ENCODE results near the gene TEX52.

Gene TEX52

DNA sequence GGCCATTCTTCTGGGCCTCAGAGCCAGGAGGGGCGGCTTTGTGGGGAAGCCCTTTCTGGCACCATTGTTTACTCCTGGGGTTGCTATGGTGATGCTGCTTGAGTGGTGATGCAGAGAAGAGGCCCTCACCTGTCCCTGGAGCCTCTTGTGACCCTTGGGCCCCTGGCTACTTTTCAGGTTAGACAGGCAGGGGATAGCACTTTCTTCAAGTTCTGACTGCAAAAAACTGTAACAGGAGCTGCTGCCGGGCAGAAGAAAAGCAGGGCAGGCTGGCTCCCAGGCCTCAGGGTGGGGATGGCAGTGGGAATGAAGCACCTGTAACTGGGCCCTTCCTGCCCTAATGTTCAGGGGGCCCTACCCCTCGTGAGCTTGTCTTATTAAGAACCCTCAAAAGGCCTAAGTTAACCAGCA lies at the start of gene TEX52:
TSS of gene TEX52 (minus strand) at position 19 of the 411 bp plus-strand sequence. CDS start at position 6, 13 bp downstream.
- DNase-seq (ENCODE audit: extremely low spot score, insufficient read length, low read depth) (no peak), FAIRE-seq (no peak)

DNA sequence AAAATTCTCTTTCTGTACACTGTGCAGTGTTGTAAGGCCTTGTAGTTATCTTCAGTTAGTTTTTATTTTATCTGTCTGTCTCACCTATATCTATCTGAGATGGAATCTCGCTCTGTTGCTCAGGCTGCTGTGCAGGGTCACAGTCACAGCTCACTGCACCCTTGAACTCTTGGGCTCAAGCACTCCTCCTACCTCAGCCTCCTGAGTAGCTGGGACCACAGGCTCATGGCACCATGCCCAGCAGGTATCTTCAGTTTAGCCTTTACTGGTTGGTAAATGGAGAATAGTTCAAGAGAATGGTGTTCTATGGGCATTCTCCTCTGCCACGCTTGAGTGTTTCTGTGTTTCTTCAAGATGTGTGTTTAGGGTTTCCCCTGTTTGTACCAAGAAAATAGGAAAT lies 47.4 kb upstream of the TEX52 start:
- FAIRE-seq (peak; percentile 31), DNase-seq (ENCODE audit: extremely low spot score, insufficient read length, low read depth) (no peak)

DNA sequence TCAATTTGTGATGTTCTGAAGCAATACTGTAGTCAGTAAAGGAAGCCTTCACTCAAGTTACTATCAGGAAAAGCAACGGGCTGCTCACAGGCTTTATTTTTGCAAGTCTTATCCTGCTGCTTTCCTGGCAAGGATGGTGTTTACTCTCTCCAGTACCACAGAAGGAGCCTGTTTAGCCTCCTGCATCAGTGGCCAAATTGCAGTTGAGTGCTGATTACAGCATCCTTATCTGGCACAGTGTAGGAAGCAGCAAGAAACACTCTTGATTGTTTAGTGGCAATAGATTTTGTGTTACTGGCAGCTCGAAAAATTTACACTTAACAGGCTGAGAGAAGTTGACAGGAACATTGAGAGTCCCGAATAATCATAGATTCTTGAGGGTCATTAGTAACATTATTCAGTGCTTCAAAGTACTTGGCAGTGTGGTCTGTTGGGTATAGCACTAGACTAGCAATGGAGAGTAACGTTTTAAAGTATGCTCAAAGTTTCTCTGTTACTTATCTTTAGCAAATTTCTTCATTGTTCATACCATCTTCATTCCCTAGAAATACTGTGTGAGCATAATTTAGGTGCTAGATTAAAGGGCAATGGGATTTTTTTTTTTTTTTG lies 45.5 kb upstream of the TEX52 start:
- DNase-seq (ENCODE audit: extremely low spot score, insufficient read length, low read depth): no peak
- FAIRE-seq: no peak

DNA sequence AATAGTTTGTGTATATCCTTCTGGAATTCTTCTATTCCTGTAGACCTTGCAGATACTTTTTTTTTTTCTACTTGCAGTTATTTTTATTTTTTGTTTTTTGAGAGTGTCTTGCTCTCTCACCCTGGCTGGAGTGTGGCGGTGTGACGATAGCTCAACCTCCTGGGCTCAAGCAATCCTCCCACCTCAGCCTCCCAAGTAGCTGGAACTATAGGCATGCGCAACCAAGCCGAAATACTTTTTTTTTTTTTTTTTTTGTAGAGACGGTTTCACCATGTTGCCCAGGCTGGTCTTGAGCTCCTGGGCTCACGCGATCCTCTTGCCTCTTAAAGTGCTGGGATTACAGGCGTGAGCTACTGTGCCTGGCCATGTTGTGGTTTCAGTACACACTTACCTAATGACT lies 43.8 kb upstream of the TEX52 start:
- no peak for FAIRE-seq
- DNase-seq (ENCODE audit: extremely low spot score, insufficient read length, low read depth): no peak

DNA sequence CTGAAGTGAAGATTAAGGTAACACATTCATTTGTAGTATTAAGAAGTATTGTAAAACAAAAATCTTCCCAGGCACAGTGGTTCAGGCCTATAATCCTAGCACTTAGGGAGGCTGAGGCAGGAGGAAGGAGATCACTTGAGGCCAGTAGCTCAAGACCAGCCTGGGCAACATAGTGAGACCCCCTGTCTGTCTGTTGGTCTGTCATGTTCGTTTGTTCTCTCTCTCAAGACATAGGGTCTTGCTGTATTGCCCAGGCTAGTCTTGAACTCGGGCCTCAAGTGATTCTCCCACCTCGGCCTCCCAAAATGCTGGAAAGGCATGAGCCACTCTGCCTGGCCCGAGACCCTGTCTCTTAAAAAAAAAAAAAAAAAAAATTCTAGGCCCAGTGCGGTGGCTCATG lies 40.6 kb upstream of the TEX52 start:
- FAIRE-seq: no peak
- no peak for DNase-seq (ENCODE audit: extremely low spot score, insufficient read length, low read depth)

DNA sequence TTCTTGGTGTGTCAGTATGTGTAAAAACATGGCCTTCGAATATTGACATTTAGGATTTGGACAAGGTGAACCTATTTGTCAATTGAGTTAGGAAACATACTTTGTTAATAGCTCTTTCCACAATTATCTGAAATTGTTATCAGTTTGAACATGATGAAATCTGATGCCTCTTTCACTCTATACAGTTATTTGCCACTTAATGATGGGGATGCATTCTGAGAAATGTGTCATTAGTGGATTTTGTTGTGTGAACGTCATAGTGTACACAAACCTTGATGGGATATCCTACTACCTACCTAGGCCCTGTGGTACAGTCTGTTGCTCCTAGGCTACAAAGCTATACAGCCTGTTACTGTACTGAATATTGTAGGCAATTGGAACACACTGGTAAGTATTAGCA lies 38.7 kb upstream of the TEX52 start:
- DNase-seq (ENCODE audit: extremely low spot score, insufficient read length, low read depth) (no peak), FAIRE-seq (no peak)

DNA sequence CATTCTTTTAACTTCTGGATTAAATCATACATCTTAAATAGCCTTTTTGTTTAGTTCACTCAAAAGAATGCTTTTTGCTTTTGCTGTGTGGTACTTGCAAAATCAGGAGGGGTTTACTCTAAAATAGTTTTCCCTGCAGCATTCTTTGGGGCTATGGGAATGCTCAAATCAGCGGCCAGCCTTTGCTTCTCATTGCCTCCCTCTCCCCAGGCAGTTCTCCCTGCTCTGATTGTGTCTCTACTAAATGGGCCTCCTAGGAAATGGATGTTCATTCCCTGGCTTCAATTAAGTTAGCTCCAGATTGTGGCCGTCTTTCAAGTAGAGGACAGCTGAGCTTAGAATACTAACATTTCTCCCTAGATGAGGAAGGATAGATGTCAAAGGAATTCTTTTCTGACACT lies 38.2 kb upstream of the TEX52 start:
- FAIRE-seq (no peak), DNase-seq (ENCODE audit: extremely low spot score, insufficient read length, low read depth) (no peak)

DNA sequence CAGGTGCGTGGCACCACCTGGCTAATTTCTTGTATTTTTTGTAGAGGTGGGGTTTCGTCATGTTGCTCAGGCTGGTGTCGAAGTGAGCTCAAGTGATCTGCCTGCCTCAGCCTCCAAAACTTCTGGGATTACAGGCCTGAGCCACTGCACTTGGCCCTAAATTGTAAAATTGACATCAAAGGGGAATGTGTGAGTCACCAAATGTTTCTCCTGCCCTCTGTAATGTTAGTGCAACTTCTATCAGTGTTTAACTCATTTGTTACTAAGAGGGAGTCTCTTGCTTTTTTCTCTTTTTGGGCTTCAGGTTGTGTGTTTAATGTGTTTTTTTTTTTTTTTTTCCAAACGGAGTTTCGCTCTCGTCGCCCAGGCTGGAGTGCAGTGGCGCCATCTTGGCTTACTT lies 36.2 kb upstream of the TEX52 start:
- DNase-seq (ENCODE audit: extremely low spot score, insufficient read length, low read depth): no peak
- no peak for FAIRE-seq

DNA sequence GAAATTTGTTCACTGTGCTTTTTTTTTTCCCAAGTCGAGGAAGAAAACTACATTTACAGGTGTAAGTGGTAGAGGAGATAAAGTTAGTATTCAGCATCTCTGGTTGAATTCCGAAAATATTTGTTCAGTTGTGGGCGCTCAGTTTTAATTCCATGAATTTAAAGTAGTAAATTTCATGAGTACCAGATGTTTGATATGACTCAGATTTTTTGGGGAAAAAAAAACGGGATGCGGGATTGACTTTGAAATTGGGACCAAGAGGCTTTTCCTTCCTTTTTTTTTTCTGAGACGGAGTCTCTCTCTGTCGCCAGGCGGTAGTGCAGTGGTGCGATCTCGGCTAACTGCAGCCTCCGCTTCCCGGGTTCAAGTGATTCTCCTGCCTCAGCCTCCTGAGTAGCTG lies 35.4 kb upstream of the TEX52 start:
- no peak for DNase-seq (ENCODE audit: extremely low spot score, insufficient read length, low read depth)
- no peak for FAIRE-seq

DNA sequence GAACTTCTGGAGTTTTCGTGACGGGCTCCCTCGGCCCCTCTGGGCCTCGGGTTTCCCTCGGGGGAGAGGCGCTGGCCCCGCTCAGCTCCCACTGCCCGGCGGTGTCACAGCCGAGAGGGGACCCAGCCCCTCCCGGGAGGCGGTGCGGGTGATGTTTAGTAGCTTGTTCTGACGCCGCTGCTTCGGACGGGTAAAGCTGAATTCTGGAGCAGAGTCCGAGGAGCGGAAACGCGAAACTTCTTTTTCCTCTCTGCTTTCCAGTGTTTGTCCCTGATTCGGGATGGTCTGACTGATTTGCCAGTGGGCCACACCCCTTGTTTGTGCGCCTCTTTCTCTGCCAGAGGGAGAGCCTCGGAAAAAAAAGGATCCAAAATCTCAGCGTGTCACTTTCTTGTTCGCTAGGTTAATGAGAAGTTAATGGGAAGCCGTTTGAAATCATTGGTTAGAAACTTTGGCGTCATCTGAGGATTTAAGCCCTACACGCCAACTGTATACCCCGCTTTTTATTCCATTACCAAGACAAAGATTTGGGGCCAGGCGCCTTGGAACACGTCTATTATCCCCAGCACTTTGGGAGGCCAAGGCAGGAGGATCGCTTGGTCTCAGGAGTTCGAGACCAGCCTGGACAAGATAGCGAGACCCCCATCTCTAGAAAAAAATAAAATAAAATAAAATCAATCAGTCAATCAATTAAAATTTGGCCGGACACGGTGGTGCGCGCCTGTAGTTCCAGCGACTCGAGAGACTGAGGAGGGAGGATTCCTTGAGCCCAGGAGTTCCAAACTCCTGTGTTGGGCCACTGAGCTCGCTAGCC lies 34.6 kb upstream of the TEX52 start:
- FAIRE-seq: no peak
- DNase-seq (ENCODE audit: extremely low spot score, insufficient read length, low read depth): no peak

DNA sequence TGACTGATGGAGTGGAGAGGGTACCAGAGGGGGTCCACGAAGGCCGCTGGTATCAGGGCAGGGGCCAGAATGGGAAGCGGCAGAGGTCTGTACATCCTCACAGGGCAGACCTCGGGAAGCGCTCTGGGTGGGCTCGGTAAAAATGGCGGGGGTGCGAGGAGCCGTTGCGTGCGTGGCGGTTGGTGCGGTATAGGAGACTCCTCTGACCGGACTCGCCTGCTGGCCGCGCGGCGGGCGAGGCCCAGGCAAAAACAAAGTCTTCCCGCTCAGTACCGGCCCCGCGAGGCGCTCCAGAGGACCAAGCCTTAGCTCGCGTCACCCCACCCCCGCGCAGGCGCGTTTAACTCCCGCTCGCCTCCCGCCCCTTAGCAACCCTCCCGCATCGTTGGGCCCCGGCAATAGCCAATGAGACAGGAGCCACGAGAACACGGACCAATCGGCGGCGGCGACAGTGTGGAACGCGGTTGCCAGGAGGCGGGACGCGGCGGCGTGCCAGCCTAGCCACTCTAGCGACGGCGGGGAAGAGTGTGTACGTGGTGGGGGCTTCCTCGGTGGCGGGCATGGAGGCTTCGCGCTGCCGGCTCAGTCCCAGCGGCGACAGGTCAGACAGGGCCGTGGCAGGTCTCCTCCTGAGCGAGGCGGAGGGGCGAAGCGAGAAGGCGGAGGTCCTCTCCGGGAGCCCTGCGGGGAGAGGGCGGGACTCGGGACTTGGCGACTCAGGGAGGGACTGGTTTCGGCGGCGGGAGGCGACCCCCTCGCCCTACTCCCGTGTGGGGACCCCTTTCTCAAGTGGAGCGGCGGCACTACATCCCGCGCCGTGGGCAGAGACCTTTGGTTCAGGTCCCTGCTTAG lies 33.8 kb upstream of the TEX52 start, which contains the start of gene TULP3:
TSS of gene TULP3 (plus strand) at position 504 of the 852 bp plus-strand sequence. CDS start at position 561, 57 bp downstream.
- FAIRE-seq (peak; percentile 97), DNase-seq (ENCODE audit: extremely low spot score, insufficient read length, low read depth) (peak; percentile 92)

DNA sequence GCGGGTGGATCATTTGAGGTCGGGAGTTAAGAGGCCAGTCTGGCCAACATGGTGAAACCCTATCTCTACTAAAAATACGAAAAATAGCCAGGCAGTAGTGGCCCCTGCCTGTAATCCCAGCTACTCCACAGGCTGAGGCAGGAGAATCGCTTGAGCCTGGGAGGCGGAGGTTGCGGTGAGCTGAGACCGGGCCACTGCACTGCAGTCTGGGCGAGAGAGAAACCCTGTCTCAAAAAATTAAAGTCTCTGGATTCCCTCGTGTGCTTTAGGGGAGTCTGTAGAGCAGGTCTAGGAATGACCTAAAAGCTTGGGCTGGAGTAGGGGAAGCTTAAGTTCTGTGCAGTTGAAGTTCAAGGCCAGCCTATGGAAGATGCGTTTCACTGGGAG lies 33.2 kb upstream of the TEX52 start:
- no peak for DNase-seq (ENCODE audit: extremely low spot score, insufficient read length, low read depth)
- FAIRE-seq: no peak

DNA sequence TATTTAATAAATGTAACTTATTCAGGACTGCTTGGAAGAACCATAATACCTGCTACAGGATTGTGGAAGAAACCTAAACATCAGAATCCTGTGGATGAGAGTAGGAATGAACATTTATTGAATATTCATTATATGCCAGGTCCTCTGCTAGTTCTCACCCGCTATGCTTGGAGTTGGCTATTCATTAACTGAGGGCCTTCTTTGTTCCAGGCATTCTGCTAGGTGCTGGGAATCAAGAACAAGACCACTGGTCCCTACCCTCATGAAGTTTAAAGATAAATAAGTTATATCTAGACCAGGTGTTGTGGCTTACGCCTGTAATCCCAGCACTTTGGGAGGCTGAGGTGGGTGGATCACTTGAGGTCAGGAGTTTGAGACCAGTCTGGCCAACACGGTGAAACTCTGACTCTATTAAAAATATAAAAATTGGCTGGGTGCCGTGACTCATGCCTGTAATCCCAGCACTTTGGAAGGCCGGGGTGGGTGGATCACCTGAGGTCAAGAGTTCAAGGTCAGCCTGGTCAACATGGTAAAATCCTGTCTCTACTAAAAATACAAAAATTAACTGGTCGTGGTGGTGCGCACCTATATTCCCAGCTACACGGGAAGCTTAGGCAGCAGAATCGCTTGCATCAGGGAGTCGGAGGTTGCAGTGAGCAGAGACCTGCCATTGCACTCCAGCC lies 30.1 kb upstream of the TEX52 start:
- no peak for DNase-seq (ENCODE audit: extremely low spot score, insufficient read length, low read depth)
- FAIRE-seq: no peak

DNA sequence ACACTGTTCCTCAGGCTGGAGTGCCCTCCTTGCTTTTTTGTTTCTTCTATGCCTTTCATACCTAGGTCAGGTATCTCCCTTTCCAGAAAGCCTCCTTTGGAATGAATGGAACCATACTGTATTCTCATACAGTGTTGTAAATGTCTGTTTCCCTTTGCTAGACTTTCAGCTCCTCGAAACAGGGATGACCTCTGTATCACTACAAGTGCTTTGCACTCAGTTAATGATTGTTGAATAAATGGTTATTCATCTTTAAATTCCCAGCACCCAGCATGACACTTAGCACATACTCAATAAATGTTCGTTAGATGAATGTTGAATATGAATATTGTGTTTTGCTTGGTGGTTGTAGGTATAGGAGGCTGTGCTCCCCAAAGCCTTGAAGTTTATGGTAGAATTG lies 28.0 kb upstream of the TEX52 start:
- FAIRE-seq (no peak), DNase-seq (ENCODE audit: extremely low spot score, insufficient read length, low read depth) (no peak)

DNA sequence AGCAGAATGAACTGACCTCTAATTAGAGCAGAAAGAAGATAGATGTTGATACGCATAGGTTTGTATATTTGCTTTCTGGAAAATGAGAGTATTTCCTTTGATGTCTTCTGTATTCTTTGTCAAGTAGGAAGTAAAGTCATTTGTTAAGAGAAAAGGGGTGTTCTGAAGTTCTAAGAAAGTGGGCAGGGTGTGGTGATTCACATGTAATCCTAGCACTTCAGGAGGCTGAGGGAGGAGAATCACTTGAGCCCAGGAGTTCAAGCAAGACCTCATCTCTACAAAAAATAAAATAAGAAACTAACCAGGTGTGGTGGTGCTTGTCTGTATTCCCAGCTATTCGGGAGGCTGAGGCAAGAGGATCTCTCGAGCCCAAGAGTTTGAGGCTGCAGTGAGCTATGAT lies 23.0 kb upstream of the TEX52 start:
- FAIRE-seq (no peak), DNase-seq (ENCODE audit: extremely low spot score, insufficient read length, low read depth) (no peak)

DNA sequence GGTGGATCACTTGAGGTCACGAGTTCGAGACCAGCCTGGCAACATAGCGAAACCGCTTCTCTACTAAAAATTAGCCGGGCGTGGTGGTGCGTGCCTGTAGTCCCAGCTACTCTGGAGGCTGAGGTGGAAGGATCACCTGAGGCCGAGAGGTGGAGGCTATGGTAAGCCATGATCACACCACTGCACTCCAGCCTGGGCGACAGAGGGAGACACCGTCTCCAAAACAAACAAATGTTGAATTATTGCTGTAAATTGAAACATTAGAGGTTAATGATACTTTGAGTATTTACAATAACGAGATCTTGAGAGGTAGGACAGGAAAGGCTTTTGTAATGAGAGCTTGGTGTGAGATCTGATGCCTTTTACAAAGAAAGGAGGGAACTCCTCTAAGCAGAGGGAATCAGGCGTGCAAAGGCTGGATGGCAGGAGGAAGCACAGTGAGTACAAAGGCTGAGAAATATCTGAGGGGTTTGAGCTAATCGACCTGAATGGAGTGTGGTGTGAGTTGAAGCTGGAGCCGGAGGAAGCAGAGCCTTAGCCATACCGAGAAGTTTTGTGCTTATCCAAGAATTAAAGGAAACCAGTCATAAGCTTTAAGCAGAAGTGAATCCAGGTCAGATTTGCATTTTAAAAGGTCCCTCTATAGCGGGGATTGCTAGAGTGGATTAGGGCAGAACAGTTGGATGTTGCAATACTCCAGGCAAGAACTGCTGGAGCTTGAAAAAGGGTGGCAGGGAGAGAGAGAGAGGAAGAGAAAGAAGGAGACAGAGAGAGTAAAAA lies 21.3 kb upstream of the TEX52 start:
- DNase-seq (ENCODE audit: extremely low spot score, insufficient read length, low read depth) (no peak), FAIRE-seq (no peak)

DNA sequence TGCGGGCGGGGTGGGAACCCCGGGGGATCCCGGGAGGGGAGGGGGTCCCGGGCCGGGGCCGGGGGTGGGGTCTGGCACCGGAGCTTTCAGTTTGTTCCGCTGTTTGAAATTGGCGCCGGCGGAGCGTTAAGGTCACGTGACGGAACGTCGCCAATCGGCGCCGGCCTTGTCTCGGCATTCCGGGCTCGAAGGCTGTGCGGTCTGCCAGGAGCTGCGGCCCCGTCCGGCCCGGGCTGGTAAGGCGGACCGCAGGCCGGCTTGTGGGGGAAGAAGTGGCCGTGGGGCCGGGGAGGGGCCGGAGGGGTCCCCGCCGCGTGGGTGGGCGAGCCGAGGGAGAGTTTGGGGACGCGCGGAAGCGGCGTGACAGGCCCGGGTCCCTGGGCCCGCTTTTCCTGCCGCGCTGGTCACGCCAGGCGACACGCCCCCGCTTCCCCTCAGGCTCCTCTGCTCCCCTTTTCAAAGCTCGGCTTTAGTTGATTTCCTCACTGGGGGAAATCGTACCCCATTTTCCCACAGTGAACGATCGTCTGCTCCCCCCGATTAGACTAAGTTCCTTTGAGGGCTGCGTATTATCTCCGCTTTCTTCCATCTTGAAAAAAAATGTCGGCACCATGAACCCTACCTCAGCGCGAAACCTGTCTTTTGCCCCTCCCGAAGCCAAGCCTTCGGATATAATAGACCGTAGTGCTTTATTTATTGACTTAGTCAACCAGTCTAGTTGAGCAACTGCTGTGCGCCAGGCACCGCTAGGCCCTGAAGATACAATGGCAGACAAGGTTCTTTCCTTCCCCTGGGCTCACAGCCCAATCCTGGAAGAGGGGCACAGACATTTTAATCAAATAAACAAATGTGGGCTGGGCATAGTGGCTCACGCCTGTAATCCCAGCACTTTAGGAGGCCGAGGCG lies 20.5 kb upstream of the TEX52 start, which contains the start of the genes FOXM1 and RHNO1:
TSS of gene FOXM1 (minus strand) at position 128 of the 906 bp plus-strand sequence. CDS start 2,696 bp downstream, outside the sequence.
TSS of gene RHNO1 (plus strand) at position 177 of the 906 bp plus-strand sequence. CDS start 8,144 bp downstream, outside the sequence.
- DNase-seq (ENCODE audit: extremely low spot score, insufficient read length, low read depth) (peak; percentile 93), FAIRE-seq (peak; percentile 53)

DNA sequence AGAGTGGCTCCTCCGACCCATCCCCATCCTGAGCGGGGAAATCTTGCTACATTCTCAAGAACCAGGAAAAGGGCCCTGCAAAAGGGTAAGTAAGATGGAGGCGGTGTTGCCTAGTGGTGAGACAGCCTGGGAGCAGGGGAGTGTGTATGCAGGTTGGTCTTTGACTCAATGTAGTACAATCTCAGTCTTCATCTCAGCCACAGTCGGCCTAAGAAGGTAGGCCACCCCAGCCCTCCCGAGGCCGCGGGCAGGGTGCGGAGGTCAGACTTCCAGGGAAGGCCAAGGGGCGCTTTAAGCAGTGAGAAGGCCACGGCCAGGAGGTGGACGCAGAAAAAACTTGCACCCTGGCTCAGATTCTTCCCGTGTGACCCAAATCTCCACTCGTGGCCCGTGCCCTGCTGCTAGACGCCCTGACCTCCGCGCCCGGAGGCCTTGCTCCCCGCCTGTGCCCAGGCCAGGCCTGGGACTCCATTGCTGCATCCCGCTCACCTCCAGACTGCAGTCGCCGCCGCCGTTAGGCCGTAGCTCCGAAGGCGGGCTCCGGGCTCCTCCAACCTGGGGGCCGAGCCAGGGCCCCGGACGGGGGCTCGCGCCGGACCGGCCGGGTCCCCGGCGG lies 19.7 kb upstream of the TEX52 start:
- no peak for FAIRE-seq
- no peak for DNase-seq (ENCODE audit: extremely low spot score, insufficient read length, low read depth)

Data from GM18507 (cell line).